ENCODE results near the gene SVIL.
"Not testable (repeated sequence)": the region's sequence is repeated elsewhere in the genome, so short reads cannot be mapped to it uniquely, and the experiment has no call there.

SVIL gene

GRCh38 chr10:29536691-29537090, 98.1 kb downstream of the SVIL start:
- DNase-seq: not testable (repeated sequence)

DNA sequence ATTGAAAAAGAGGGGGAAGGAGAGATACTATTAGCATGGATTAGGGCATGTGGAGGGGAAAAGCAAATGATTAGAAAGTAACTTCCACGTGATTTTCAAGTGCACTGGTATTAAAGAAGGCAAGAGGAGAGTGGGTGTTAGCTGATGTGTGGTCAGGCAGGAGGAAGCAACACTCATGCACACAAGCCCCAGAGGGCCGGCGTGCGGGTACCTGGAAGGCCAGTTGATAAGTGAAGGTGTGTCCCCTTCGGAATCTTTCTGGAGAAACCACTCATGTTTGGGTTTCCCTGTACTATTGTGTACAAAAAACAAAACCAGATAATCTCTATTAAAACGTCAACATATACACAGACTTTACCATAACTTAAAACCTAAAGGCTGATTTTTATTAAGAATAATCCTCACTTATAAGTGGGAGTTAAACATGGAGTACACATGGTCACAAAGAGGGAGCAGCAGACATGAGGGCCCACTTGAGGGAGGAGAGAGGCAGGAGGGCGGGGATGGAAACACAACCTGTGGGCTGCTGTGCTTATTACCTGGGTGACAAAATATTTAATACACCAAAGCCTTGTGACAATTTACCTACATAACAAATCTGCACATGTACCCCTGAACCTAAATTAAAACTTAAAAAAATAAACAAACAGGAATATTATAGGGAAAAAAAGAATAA, 98.9 kb downstream of the SVIL start:
- no peak for DNase-seq

DNA sequence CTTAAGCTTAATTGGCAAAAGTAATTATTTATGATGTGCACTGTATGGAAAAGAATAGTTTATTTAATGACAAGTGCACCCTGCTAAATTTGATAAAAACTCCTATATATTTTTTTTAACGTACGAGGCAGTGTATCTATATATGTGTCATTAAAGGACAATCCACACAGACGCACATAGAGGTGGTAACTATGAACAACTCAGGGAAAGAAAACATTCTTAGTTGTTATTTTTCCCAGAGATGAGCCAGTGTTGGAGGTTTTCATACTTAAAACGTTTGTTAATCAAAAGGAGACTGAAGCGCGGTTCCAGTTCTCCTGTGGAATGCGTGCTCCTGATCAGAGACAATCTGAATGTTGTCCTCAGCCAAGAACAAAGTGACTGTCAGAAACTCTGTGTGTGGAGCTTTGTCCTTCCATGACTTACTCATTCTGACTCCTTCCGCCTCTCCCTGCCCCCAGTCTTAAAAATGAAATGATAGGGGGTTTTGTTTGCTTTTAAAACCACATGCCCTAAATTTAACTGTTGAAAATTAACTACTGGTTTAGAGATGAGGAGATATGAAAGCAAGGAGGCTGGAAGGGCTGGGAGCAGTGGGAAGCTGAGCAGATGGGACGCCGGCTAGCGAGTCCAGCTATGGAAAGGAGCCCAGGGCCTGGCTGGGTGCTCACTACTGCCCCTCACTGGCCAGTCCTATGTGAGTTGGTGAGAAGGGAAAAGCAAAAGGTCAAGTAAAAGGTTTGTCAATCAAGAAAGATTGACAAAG, 99.6 kb downstream of the SVIL start:
- DNase-seq: peak; percentile 6 to 16

DNA sequence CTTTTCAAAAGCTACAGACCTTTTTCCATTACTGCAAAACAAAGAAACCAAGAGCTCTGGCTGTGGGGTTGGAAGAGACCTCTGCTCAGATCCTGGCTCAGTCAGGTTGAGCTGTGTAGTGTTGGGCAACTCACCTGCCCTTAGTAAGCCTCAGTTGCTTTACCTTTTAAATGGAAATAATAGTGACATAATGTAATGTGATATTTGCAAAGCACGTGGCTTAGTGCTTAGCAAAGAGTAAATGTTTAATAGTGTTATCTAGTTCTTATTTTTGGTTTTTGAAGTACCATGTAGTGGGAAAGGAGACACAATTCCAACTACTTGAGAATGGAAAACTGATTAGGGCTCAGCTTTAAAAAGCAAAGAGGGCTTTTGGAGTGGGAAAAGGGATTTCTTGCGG, 100.2 kb downstream of the SVIL start:
- DNase-seq: no peak

DNA sequence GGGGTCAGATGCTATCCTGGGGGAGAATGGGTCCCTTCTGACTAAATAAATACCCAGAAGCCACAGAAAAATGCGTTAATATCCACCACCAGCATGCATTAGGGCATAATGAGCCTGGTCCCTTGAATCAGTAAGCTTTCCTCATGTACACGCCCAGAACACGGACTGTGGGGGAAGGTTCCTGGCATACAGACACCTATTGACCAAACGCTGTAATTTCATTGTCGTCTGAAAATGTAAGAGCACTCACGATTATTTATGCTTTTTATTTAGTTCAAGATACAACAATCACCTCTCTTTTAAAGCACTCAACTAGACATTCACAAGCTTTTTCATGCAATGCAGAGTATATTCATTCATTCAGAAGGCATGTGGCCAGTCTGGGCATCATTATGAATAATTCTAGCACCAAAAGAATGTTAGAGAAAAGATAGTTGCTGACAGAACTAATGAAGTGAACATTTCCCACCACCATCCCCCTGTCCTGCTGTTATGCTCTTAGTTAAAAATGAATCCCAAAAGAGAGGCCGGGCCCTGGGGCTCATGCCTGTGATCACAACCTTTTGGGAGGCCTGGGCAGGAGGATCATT, 101.0 kb downstream of the SVIL start:
- DNase-seq: no peak

GRCh38 chr10:29533046-29533445, 101.7 kb downstream of the SVIL start:
- no peak for DNase-seq

- DNase-seq: no peak
Measured at GRCh38 chr10:29532256-29532878, 102.4 kb downstream of the SVIL start.

DNA sequence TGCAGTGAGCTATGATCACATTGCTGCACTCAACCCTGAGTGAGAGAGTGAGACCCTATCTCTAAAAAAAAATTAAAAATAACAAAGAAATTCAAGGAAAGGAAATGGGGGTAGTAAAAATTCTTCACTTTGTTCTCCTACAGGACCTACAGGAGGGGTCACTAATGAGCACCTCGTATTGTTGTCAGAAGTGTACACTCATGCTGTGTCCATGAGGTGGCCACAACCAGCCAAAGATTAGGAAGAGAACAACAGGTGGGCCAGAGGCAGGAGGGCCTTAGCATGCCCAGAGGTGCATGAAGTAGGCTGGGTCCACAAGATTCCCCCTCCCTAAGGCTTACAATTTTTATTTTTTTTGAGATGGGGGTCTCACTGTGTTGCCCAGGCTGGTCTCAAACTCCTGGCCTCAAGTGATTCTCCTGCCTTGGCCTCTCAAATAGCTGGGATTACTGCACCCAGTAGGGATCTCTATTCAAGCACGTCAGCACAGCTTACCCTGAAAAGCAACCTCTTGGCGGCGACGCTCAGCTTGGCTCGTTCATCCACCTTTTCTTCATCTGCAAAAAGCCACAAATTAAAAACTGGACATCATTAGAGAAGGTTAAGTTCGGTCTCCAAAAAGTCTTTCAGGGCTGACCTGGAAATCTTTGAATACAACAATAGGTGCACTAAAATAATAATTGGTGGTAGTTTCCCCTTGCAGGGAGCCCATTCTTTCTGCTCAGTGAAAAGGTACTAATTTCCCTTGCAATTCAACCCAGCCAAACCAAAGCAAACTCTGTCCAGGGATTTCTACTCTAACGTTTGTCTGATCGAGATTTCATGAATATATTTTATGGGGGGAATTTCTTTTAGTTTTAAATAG, 104.4 kb downstream of the SVIL start:
- DNase-seq: no peak

DNA sequence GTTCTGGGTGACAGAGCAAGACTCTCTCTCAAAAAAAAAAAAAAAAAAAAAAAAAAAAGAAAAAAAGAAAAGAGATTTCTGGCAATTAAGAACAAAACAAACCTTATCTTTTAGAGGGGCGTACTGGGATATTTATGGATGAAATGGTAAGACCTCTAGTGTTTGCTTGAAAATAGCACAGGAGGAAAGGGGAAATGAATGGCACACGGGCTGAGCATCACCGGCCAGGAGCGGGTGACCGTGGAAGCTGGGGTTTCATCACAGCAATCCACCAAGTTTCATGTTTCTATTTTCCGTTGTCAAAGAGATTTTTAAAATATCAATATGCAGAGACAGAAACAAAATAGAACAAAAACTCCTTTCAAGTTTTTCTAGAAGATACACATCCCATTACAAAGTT, 105.6 kb downstream of the SVIL start:
- no peak for DNase-seq

DNA sequence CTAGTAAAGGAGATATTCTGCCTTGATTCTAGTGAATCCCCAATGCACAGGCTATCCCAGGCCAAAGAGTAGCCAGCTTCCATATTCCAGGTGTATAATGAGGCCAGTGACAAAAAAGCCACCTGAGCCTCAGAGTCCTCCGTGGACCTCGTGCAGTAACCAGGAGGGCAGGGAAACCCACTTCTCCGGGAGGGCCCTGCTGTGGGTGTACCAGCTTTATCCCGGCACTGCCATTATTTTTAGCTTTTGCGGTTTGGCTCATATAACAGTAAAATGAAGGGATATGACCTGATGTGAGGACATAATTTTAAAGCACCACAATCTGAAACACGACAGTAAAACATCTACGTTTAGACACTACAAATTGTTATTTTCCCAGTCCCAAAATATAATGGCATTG, 109.0 kb downstream of the SVIL start:
- DNase-seq: no peak

GRCh38 chr10:29524720-29525119, 110.1 kb downstream of the SVIL start:
- no peak for DNase-seq

- no peak for DNase-seq
Measured at GRCh38 chr10:29524294-29524693, 110.5 kb downstream of the SVIL start.

- no peak for DNase-seq
Measured at GRCh38 chr10:29522918-29523317, 111.9 kb downstream of the SVIL start.

- DNase-seq: no peak
Measured at GRCh38 chr10:29522061-29522855, 112.5 kb downstream of the SVIL start.

GRCh38 chr10:29519659-29520058, 115.1 kb downstream of the SVIL start:
- no peak for DNase-seq

- DNase-seq: peak; percentile 74 to 80
Measured at GRCh38 chr10:29517352-29517923, 117.3 kb downstream of the SVIL start.

DNA sequence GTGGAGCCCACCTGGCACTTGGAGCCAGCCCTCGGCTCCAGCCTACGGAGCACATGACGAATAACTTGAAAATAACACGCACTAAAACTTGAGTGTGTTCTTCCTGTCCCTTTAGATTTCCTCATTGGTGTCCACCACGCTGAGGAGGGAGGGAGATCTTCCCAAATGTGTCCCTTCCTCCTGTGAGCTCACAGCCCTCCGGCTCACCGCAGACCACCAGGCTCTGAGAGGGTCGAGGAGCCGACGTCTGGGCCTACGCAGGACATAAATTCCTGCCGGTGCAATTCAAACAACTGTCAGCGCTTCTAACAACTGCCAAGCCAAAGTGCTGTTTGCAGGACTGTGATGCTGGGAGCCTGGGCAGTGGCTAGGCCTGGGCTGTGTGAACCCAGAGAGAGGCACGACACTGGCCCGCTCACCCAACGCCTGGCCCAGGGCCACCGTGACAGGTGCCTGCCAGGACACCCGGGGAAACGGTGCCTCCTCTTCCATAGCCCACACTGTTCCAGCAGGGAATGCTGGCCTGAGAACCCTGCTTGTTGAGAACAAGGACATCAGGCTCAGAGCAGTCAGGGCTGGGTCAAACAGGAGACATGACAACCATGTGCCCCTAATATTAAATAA, 118.3 kb downstream of the SVIL start:
- not testable (repeated sequence) for DNase-seq

- DNase-seq: not testable (repeated sequence)
Measured at GRCh38 chr10:29515879-29516278, 118.9 kb downstream of the SVIL start.

DNA sequence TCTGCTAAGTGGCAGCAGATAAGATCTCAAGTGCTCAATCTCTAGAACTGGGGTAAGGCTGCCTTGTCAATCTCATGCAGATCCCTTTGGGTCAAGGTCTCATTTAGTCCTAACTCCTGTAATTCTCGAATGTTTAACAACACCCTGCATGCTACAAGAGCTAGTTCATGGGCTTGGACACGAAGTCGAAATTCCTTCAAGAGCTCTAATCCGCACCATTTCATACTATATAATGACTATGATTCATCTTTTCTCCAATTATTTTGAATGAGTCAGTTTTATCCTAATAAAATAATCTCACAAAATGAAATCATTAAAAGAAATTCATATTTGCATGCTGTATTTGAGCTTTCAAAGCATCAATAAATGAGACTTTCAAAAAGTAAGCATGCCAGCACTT, 119.7 kb downstream of the SVIL start:
- DNase-seq: not testable (repeated sequence)

- no peak for DNase-seq
Measured at GRCh38 chr10:29514306-29514705, 120.5 kb downstream of the SVIL start.

GRCh38 chr10:29512425-29512974, 122.3 kb downstream of the SVIL start:
- no peak for DNase-seq

All from Kasumi-1 (cell line).